Panc1 (cell line): ENCODE results near the gene TARBP1. TPM values are rescaled to one million over a fixed set of nuclear protein-coding genes. Genes with fewer than 3 reads are reported as not detected.
A peak's percentile ranks its signal among the peaks of the same experiment; 100 is the strongest.

Experiments
- ATAC-seq: fragments of 200-7000 bp; cut with Tn5 transposase; 2 replicates; pipeline ENCODE4 v1.9.1; 2020; ENCODE audit warnings: mild to moderate bottlenecking, moderate library complexity
- BruUV-seq: library from RNA; stranded (reverse); fragments of 400-500 nt; replicated peaks from 2 replicates; lab custom pipeline; 2021; lab: Mats Ljungman, UMichigan
- CTCF ChIA-PET: fragments of 300-600 bp; sonication (Branson Sonifier 250); formaldehyde crosslinking; loops from one replicate; lab custom pipeline; 2022; ENCODE audit warnings: antibody characterized with exemption; lab: Charles Lee
- POLR2A ChIA-PET: fragments of 300-600 bp; sonication (Branson Sonifier 250); formaldehyde crosslinking; loops from one replicate; lab custom pipeline; 2022; ENCODE audit warnings: antibody characterized with exemption; lab: Charles Lee
- DNase-seq: peaks from one replicate; pipeline ENCODE4 v3.0.0-alpha.2; 2010; ENCODE audit warnings: low read depth, low spot score
- H3K27ac ChIP-seq: 2 replicates; pipeline ENCODE4 v1.5.1; 2011; ENCODE audit warnings: mild to moderate bottlenecking, low read length, inconsistent platforms
- H3K27me3 ChIP-seq: fragments of 200-500 bp; sonication (Bioruptor generic); 2 replicates; pipeline ENCODE4 v1.6.0; 2014; ENCODE audit warnings: low read length, inconsistent platforms; ENCODE audit not compliant: control insufficient read depth, insufficient read depth
- H3K36me3 ChIP-seq: fragments of 200-500 bp; sonication (Bioruptor generic); 2 replicates; pipeline ENCODE4 v1.5.1; 2014; ENCODE audit warnings: inconsistent platforms, mild to moderate bottlenecking, low read length, moderate library complexity; ENCODE audit not compliant: control insufficient read depth, insufficient read depth
- H3K4me1 ChIP-seq: 2 replicates; pipeline ENCODE4 v1.5.1; 2011; ENCODE audit warnings: inconsistent platforms, mild to moderate bottlenecking, low read length, moderate library complexity; ENCODE audit not compliant: control insufficient read depth, insufficient read depth
- H3K4me3 ChIP-seq, 2 experiments: 2 replicates each; pipeline ENCODE4 v1.5.1; 2011 to 2012; ENCODE audit warnings: low read depth in 2 of 2, low read length in 2 of 2, mild to moderate bottlenecking in 2 of 2, inconsistent platforms in 1 of 2, moderate library complexity in 1 of 2
- H3K9me3 ChIP-seq: fragments of 200-500 bp; sonication (Bioruptor generic); 2 replicates; pipeline ENCODE4 v1.5.1; 2014; ENCODE audit warnings: low read depth, mild to moderate bottlenecking, inconsistent platforms, low read length, moderate library complexity; ENCODE audit not compliant: control insufficient read depth, insufficient read depth
- CTCF ChIP-seq: fragments of 450-650 bp; IDR thresholded peaks from 2 replicates; pipeline ENCODE4 v1.5.1; 2017; ENCODE audit warnings: mild to moderate bottlenecking
- POLR2AphosphoS5 ChIP-seq: IDR thresholded peaks from 2 replicates; pipeline ENCODE4 v1.6.1; 2012; ENCODE audit warnings: mild to moderate bottlenecking, low read depth, low read length, moderate library complexity
- REST ChIP-seq, 2 experiments: IDR thresholded peaks; 2 replicates each; pipeline ENCODE4 v1.6.1; 2011 to 2012; ENCODE audit warnings: low read depth in 2 of 2, control low read depth in 1 of 2, low read length in 1 of 2, mild to moderate bottlenecking in 1 of 2, moderate library complexity in 1 of 2; ENCODE audit not compliant: insufficient read depth in 1 of 2
- SIN3A ChIP-seq: IDR thresholded peaks from 2 replicates; pipeline ENCODE4 v1.6.1; 2012; ENCODE audit warnings: low read depth, mild to moderate bottlenecking, low read length, moderate library complexity, borderline replicate concordance; ENCODE audit not compliant: insufficient read depth
- TCF7L2 ChIP-seq: IDR thresholded peaks from 2 replicates; pipeline ENCODE4 v1.6.1; 2011; ENCODE audit warnings: mild to moderate bottlenecking, low read depth, low read length, inconsistent platforms
- in situ Hi-C: cut with HindIII; loops from 2 replicates; pipeline ENCODE4 v1.10.0; 2016; ENCODE audit warnings: low sequenced_read_pairs, low pct_unique_long_range_greater_than_20kb
- intact Hi-C: fragments of 100-400 bp; cut with micrococcal nuclease; formaldehyde crosslinking; loops from one replicate; pipeline ENCODE4 v1.10.0; 2022; ENCODE audit not compliant: unreplicated experiment
- total RNA-seq: library from RNA; stranded (reverse); gene quantifications from one replicate; pipeline ENCODE4 v1.2.1, GENCODE V29; 2021; ENCODE audit not compliant: unreplicated experiment

Gene TARBP1
- total RNA-seq, 1 experiment from 2014 or later: 45.0 TPM

GRCh38 chr1:234435620-234436019 lies 43.4 kb downstream of the TARBP1 start:
- Histone ChIP-seq H3K27me3 (no peaks in the 10 kb centered on the region), H3K9me3 (no peaks in the 10 kb centered on the region), H3K4me1 (no peaks in the 10 kb centered on the region), H3K27ac (no peak overlapping the region), H3K4me3 (no peak overlapping the region), H3K36me3 (peaks cover 7% of the 10 kb centered on the region; the same call in 1 of the 2 replicates)
- intact Hi-C loops: no loop called here
- TSS peak; percentile 47 for BruUV-seq
- CTCF ChIA-PET: interaction anchor here (0.5 kb wide), 1 partner anchor 16 kb away, joined by 6 read pairs; no protein-coding TSS in a partner anchor
- DNase-seq (no peak), ATAC-seq (no peak)
- no peak for TF ChIP-seq SIN3A
- TF ChIP-seq POLR2AphosphoS5: no peak
- no peak for TF ChIP-seq TCF7L2
- no peak for TF ChIP-seq REST (IDR thresholded peaks at IDR 0.05; ENCODE audit: insufficient read depth in 1 of 2, low read depth in 2 of 2, low read length in 1 of 2)
- TF ChIP-seq CTCF: no peak
- POLR2A ChIA-PET: no interaction called here
- in situ Hi-C loops: no loop called here

- no peak for ATAC-seq
- no peaks in the 10 kb centered on the region for H3K27me3 ChIP-seq
- in situ Hi-C loops: no loop called here
- H3K9me3 ChIP-seq: no peaks in the 10 kb centered on the region
- intact Hi-C loops: no loop called here
- no TSS peak for BruUV-seq
- DNase-seq: no peak
- ChIA-PET CTCF (no interaction called here), POLR2A (no interaction called here)
- no peak overlapping the region for H3K27ac ChIP-seq
- no peak for TF ChIP-seq CTCF
- TF ChIP-seq TCF7L2: no peak
- no peak for TF ChIP-seq REST (IDR thresholded peaks at IDR 0.05; ENCODE audit: insufficient read depth in 1 of 2, low read depth in 2 of 2, low read length in 1 of 2)
- TF ChIP-seq SIN3A: no peak
- no peak for TF ChIP-seq POLR2AphosphoS5
- H3K4me3 ChIP-seq: no peak overlapping the region
- H3K36me3 ChIP-seq: peaks cover 10% of the 10 kb centered on the region; the same call in 1 of the 2 replicates
- no peaks in the 10 kb centered on the region for H3K4me1 ChIP-seq
Observed at GRCh38 chr1:234434706-234435105, 44.3 kb downstream of the TARBP1 start.
